ENCODE data around the gene FOXN3.

GRCh38 chr14:89392181-89392580, 24.9 kb downstream of the FOXN3 start:
- TF ChIP-seq CTCF (conservative IDR thresholded peaks at IDR 0.05 in 1 of 2, IDR thresholded peaks at IDR 0.05 in 1 of 2; ENCODE audit: low read depth in 1 of 2, low read length in 2 of 2) (no peak), EZH2 (IDR thresholded peaks at IDR 0.05; ENCODE audit: low read length, missing control alignments) (no peak)
